ENCODE data around the gene PLEKHH3.
A peak's percentile ranks its signal among the peaks of the same experiment; 100 is the strongest.
"Not testable (repeated sequence)": the region's sequence is repeated elsewhere in the genome, so short reads cannot be mapped to it uniquely, and the experiment has no call there.

The PLEKHH3 gene

GRCh38 chr17:42657824-42658588 is 18.8 kb downstream of the PLEKHH3 start:
- Histone ChIP-seq H3K4me3 (ENCODE audit: low read length) (no peak overlapping the region), H3K9me3 (ENCODE audit: low read length) (no peaks in the 10 kb centered on the region), H3K27me3 (ENCODE audit: insufficient read depth, low read length) (no peaks in the 10 kb centered on the region), H3K36me3 (ENCODE audit: insufficient read depth, low read length) (peaks cover 7% of the 10 kb centered on the region), H2AFZ (ENCODE audit: low read depth, low read length) (no peak overlapping the region), H3K4me1 (ENCODE audit: insufficient read depth, low read length) (peaks cover 5% of the 10 kb centered on the region)

GRCh38 chr17:42655528-42655927 is 21.3 kb downstream of the PLEKHH3 start:
- H3K36me3 ChIP-seq (ENCODE audit: insufficient read depth, low read length): no peaks in the 10 kb centered on the region
- H2AFZ ChIP-seq (ENCODE audit: low read depth, low read length): no peak overlapping the region
- no peaks in the 10 kb centered on the region for H3K9me3 ChIP-seq (ENCODE audit: low read length)
- H3K27me3 ChIP-seq (ENCODE audit: insufficient read depth, low read length): no peaks in the 10 kb centered on the region
- H3K4me3 ChIP-seq (ENCODE audit: low read length): no peak overlapping the region
- H3K4me1 ChIP-seq (ENCODE audit: insufficient read depth, low read length): peaks cover 5% of the 10 kb centered on the region

- no peaks in the 10 kb centered on the region for H3K9me3 ChIP-seq (ENCODE audit: low read length)
- H3K4me1 ChIP-seq (ENCODE audit: insufficient read depth, low read length): no peaks in the 10 kb centered on the region
- peak overlapping the region; percentile 84 for H2AFZ ChIP-seq (ENCODE audit: low read depth, low read length)
- H3K27me3 ChIP-seq (ENCODE audit: insufficient read depth, low read length): no peaks in the 10 kb centered on the region
- H3K36me3 ChIP-seq (ENCODE audit: insufficient read depth, low read length): no peaks in the 10 kb centered on the region
- no peak overlapping the region for H3K4me3 ChIP-seq (ENCODE audit: low read length)
Observed at GRCh38 chr17:42653179-42654124, 23.3 kb downstream of the PLEKHH3 start.

GRCh38 chr17:42651392-42651791 is 25.4 kb downstream of the PLEKHH3 start:
- Histone ChIP-seq H3K9me3 (ENCODE audit: low read length) (no peaks in the 10 kb centered on the region), H3K4me1 (ENCODE audit: insufficient read depth, low read length) (no peaks in the 10 kb centered on the region), H3K4me3 (ENCODE audit: low read length) (no peak overlapping the region), H3K36me3 (ENCODE audit: insufficient read depth, low read length) (no peaks in the 10 kb centered on the region), H3K27me3 (ENCODE audit: insufficient read depth, low read length) (peaks cover 2% of the 10 kb centered on the region), H2AFZ (ENCODE audit: low read depth, low read length) (no peak overlapping the region)

- Histone ChIP-seq H3K9me3 (ENCODE audit: low read length) (no peaks in the 10 kb centered on the region), H3K4me1 (ENCODE audit: insufficient read depth, low read length) (no peaks in the 10 kb centered on the region), H3K4me3 (ENCODE audit: low read length) (no peak overlapping the region), H2AFZ (ENCODE audit: low read depth, low read length) (no peak overlapping the region), H3K27me3 (ENCODE audit: insufficient read depth, low read length) (peaks cover 2% of the 10 kb centered on the region), H3K36me3 (ENCODE audit: insufficient read depth, low read length) (no peaks in the 10 kb centered on the region)
Observed at GRCh38 chr17:42647778-42648177, 29.0 kb downstream of the PLEKHH3 start.

GRCh38 chr17:42642336-42642735 is 34.5 kb downstream of the PLEKHH3 start:
- H3K9me3 ChIP-seq (ENCODE audit: low read length): no peaks in the 10 kb centered on the region
- no peak overlapping the region for H2AFZ ChIP-seq (ENCODE audit: low read depth, low read length)
- no peak overlapping the region for H3K4me3 ChIP-seq (ENCODE audit: low read length)
- no peaks in the 10 kb centered on the region for H3K36me3 ChIP-seq (ENCODE audit: insufficient read depth, low read length)
- H3K27me3 ChIP-seq (ENCODE audit: insufficient read depth, low read length): peaks cover 2% of the 10 kb centered on the region
- H3K4me1 ChIP-seq (ENCODE audit: insufficient read depth, low read length): no peaks in the 10 kb centered on the region

- no peaks in the 10 kb centered on the region for H3K36me3 ChIP-seq (ENCODE audit: insufficient read depth, low read length)
- H3K4me1 ChIP-seq (ENCODE audit: insufficient read depth, low read length): no peaks in the 10 kb centered on the region
- no peak overlapping the region for H3K4me3 ChIP-seq (ENCODE audit: low read length)
- H3K9me3 ChIP-seq (ENCODE audit: low read length): no peaks in the 10 kb centered on the region
- no peaks in the 10 kb centered on the region for H3K27me3 ChIP-seq (ENCODE audit: insufficient read depth, low read length)
- no peak overlapping the region for H2AFZ ChIP-seq (ENCODE audit: low read depth, low read length)
Observed at GRCh38 chr17:42640121-42640520, 36.7 kb downstream of the PLEKHH3 start.

GRCh38 chr17:42639525-42640113 is 37.2 kb downstream of the PLEKHH3 start:
- H3K4me1 ChIP-seq (ENCODE audit: insufficient read depth, low read length): no peaks in the 10 kb centered on the region
- no peaks in the 10 kb centered on the region for H3K36me3 ChIP-seq (ENCODE audit: insufficient read depth, low read length)
- no peaks in the 10 kb centered on the region for H3K9me3 ChIP-seq (ENCODE audit: low read length)
- H3K4me3 ChIP-seq (ENCODE audit: low read length): no peak overlapping the region
- no peak overlapping the region for H2AFZ ChIP-seq (ENCODE audit: low read depth, low read length)
- H3K27me3 ChIP-seq (ENCODE audit: insufficient read depth, low read length): no peaks in the 10 kb centered on the region

- Histone ChIP-seq H3K27me3 (ENCODE audit: insufficient read depth, low read length) (peaks cover 3% of the 10 kb centered on the region), H3K9me3 (ENCODE audit: low read length) (no peaks in the 10 kb centered on the region), H3K36me3 (ENCODE audit: insufficient read depth, low read length) (no peaks in the 10 kb centered on the region), H3K4me3 (ENCODE audit: low read length) (no peak overlapping the region), H3K4me1 (ENCODE audit: insufficient read depth, low read length) (no peaks in the 10 kb centered on the region), H2AFZ (ENCODE audit: low read depth, low read length) (no peak overlapping the region)
Observed at GRCh38 chr17:42632949-42633444, 43.8 kb downstream of the PLEKHH3 start.

- Histone ChIP-seq H3K27me3 (ENCODE audit: insufficient read depth, low read length) (peaks cover 3% of the 10 kb centered on the region), H3K4me3 (ENCODE audit: low read length) (no peak overlapping the region), H3K36me3 (ENCODE audit: insufficient read depth, low read length) (no peaks in the 10 kb centered on the region), H3K4me1 (ENCODE audit: insufficient read depth, low read length) (no peaks in the 10 kb centered on the region), H2AFZ (ENCODE audit: low read depth, low read length) (no peak overlapping the region), H3K9me3 (ENCODE audit: low read length) (no peaks in the 10 kb centered on the region)
Observed at GRCh38 chr17:42629411-42630009, 47.3 kb downstream of the PLEKHH3 start.

GRCh38 chr17:42627032-42627764 is 49.6 kb downstream of the PLEKHH3 start:
- not testable (repeated sequence) for H3K9me3 ChIP-seq (ENCODE audit: low read length); H2AFZ ChIP-seq (ENCODE audit: low read depth, low read length); H3K4me1 ChIP-seq (ENCODE audit: insufficient read depth, low read length); H3K27me3 ChIP-seq (ENCODE audit: insufficient read depth, low read length); H3K4me3 ChIP-seq (ENCODE audit: low read length); H3K36me3 ChIP-seq (ENCODE audit: insufficient read depth, low read length)
